Neural progenitor cell (in vitro differentiated cells): ENCODE data around the gene SNAI3.

ENCODE experiments used
- CTCF ChIP-seq: fragments of 200-600 bp; sonication (generic); IDR thresholded peaks from 2 replicates; pipeline ENCODE4 v1.5.1; 2017; ENCODE audit warnings: antibody characterized with exemption, mild to moderate bottlenecking
- EZH2 ChIP-seq: fragments of 200-600 bp; sonication (generic); IDR thresholded peaks from 2 replicates; pipeline ENCODE4 v1.6.1; 2017; ENCODE audit warnings: antibody characterized with exemption, mild to moderate bottlenecking, moderate library complexity

GRCh38 chr16:88702371-88703210 lies 16.3 kb upstream of the SNAI3 start:
- TF ChIP-seq CTCF, result no peak
- no peak for TF ChIP-seq EZH2
